SK-N-SH treated with all-trans-retinoic acid at 6 μM for 48 hours (cell line): ENCODE measurements around the gene SBF2.

ENCODE experiments used
- ATAC-seq: fragments of 200-7000 bp; cut with Tn5 transposase; 3 replicates; pipeline ENCODE4 v1.9.1; 2020; ENCODE audit warnings: mild to moderate bottlenecking, moderate library complexity
- ARNTL ChIP-seq: fragments of 450-650 bp; formaldehyde crosslinking; IDR thresholded peaks from 2 replicates; pipeline ENCODE4 v1.5.0; 2020; ENCODE audit warnings: low read depth, mild to moderate bottlenecking, moderate library complexity, borderline replicate concordance
- BACH2 ChIP-seq: fragments of 250-450 bp; sonication (Bioruptor Pico); IDR thresholded peaks from 2 replicates; pipeline ENCODE4 v1.9.0; 2021; ENCODE audit warnings: mild to moderate bottlenecking, borderline replicate concordance
- CSDC2 ChIP-seq: fragments of 250-450 bp; sonication (Bioruptor Pico); IDR thresholded peaks from 2 replicates; pipeline ENCODE4 v1.5.0; 2020; ENCODE audit warnings: mild to moderate bottlenecking, moderate library complexity
- ESRRG ChIP-seq: fragments of 250-450 bp; sonication (Bioruptor Pico); IDR thresholded peaks from 2 replicates; pipeline ENCODE4 v1.6.1; 2021; ENCODE audit warnings: mild to moderate bottlenecking
- GLIS3 ChIP-seq: fragments of 250-450 bp; sonication (Bioruptor Pico); IDR thresholded peaks from 2 replicates; pipeline ENCODE4 v1.5.0; 2020; ENCODE audit warnings: mild to moderate bottlenecking, moderate library complexity
- ISL1 ChIP-seq: fragments of 250-450 bp; sonication (Bioruptor Pico); IDR thresholded peaks from 2 replicates; pipeline ENCODE4 v2.1.2; 2022; ENCODE audit warnings: mild to moderate bottlenecking, moderate library complexity
- PPARA ChIP-seq: fragments of 250-450 bp; sonication (Bioruptor Pico); IDR thresholded peaks from 2 replicates; pipeline ENCODE4 v1.5.0; 2020; ENCODE audit warnings: mild to moderate bottlenecking, borderline replicate concordance
- RARB ChIP-seq: fragments of 250-450 bp; sonication (Bioruptor Pico); IDR thresholded peaks from 2 replicates; pipeline ENCODE4 v1.8.0; 2021; ENCODE audit warnings: mild to moderate bottlenecking, moderate library complexity
- SNAI2 ChIP-seq: fragments of 250-450 bp; sonication (Bioruptor Pico); IDR thresholded peaks from 2 replicates; pipeline ENCODE4 v1.5.0; 2020; ENCODE audit warnings: mild to moderate bottlenecking, moderate library complexity
- TCF4 ChIP-seq: fragments of 250-450 bp; sonication (Bioruptor Pico); IDR thresholded peaks from 2 replicates; pipeline ENCODE4 v1.8.0; 2021; ENCODE audit warnings: mild to moderate bottlenecking, moderate library complexity, borderline replicate concordance
- TOX ChIP-seq: fragments of 250-450 bp; sonication (Bioruptor Pico); IDR thresholded peaks from 2 replicates; pipeline ENCODE4 v1.8.0; 2021; ENCODE audit warnings: mild to moderate bottlenecking, moderate library complexity, borderline replicate concordance
- ZC3H10 ChIP-seq: fragments of 250-450 bp; sonication (Bioruptor Pico); IDR thresholded peaks from 2 replicates; pipeline ENCODE4 v1.5.1; 2021; ENCODE audit warnings: mild to moderate bottlenecking, moderate library complexity
- ZFP3 ChIP-seq: fragments of 250-450 bp; sonication (Bioruptor Pico); IDR thresholded peaks from 2 replicates; pipeline ENCODE4 v1.5.0; 2020; ENCODE audit warnings: mild to moderate bottlenecking, moderate library complexity
- ZFP30 ChIP-seq: fragments of 450-650 bp; formaldehyde crosslinking; IDR thresholded peaks from 2 replicates; pipeline ENCODE4 v1.5.0; 2022; ENCODE audit warnings: mild to moderate bottlenecking, moderate library complexity
- ZNF565 ChIP-seq: fragments of 450-650 bp; formaldehyde crosslinking; conservative IDR thresholded peaks from 2 replicates; pipeline ENCODE4 v1.5.0; 2020; ENCODE audit warnings: low read depth, mild to moderate bottlenecking, moderate library complexity
- ZNF70 ChIP-seq: fragments of 450-650 bp; formaldehyde crosslinking; IDR thresholded peaks from 2 replicates; pipeline ENCODE4 v1.5.0; 2020; ENCODE audit warnings: mild to moderate bottlenecking, moderate library complexity
- ZNF8 ChIP-seq: fragments of 450-650 bp; formaldehyde crosslinking; IDR thresholded peaks from 2 replicates; pipeline ENCODE4 v1.5.0; 2020; ENCODE audit warnings: mild to moderate bottlenecking, moderate library complexity
- TF ChIP-seq, protein P1 (sequence below): fragments of 250-450 bp; sonication (Bioruptor Pico); IDR thresholded peaks from 2 replicates; pipeline ENCODE4 v1.5.1; 2021; ENCODE audit warnings: mild to moderate bottlenecking, moderate library complexity
- TF ChIP-seq, protein P2 (sequence below): fragments of 250-450 bp; sonication (Bioruptor Pico); IDR thresholded peaks from 2 replicates; pipeline ENCODE4 v1.8.0; 2021; ENCODE audit warnings: low read depth, mild to moderate bottlenecking, moderate library complexity, borderline replicate concordance
- TF ChIP-seq, protein P3 (sequence below): fragments of 250-450 bp; sonication (Bioruptor Pico); IDR thresholded peaks from 2 replicates; pipeline ENCODE4 v1.5.1; 2020; ENCODE audit warnings: low read depth, mild to moderate bottlenecking, moderate library complexity
- TF ChIP-seq, protein P4 (sequence below): fragments of 250-450 bp; sonication (Bioruptor Pico); IDR thresholded peaks from 2 replicates; pipeline ENCODE4 v1.5.0; 2020; ENCODE audit warnings: mild to moderate bottlenecking, moderate library complexity
- TF ChIP-seq, protein P5 (sequence below): fragments of 250-450 bp; sonication (Bioruptor Pico); IDR thresholded peaks from 2 replicates; pipeline ENCODE4 v1.8.0; 2020; ENCODE audit warnings: mild to moderate bottlenecking, moderate library complexity, borderline replicate concordance

Gene SBF2

DNA sequence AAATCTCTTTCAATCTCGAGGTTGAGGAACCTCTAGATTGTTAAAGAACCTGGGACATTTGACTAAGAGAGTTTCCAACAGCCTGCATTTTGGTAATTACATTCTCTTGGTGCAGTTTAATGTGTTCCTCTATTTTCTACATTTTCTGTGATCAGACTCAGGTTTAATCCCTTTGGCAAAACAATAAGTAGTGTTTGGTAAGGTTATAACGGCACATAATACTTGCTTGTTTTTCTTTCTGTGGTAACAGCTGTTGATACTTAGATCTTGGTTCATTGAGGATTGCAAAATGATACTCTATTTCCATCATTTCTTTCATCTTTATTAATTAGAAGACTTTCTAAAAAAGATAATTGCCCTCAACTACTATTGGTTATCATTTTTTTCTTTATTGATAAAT is 271.3 kb downstream of the SBF2 start:
- TF ChIP-seq, protein P1, sequence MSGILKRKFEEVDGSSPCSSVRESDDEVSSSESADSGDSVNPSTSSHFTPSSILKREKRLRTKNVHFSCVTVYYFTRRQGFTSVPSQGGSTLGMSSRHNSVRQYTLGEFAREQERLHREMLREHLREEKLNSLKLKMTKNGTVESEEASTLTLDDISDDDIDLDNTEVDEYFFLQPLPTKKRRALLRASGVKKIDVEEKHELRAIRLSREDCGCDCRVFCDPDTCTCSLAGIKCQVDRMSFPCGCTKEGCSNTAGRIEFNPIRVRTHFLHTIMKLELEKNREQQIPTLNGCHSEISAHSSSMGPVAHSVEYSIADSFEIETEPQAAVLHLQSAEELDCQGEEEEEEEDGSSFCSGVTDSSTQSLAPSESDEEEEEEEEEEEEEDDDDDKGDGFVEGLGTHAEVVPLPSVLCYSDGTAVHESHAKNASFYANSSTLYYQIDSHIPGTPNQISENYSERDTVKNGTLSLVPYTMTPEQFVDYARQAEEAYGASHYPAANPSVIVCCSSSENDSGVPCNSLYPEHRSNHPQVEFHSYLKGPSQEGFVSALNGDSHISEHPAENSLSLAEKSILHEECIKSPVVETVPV = no peak
- TF ChIP-seq, protein P2, sequence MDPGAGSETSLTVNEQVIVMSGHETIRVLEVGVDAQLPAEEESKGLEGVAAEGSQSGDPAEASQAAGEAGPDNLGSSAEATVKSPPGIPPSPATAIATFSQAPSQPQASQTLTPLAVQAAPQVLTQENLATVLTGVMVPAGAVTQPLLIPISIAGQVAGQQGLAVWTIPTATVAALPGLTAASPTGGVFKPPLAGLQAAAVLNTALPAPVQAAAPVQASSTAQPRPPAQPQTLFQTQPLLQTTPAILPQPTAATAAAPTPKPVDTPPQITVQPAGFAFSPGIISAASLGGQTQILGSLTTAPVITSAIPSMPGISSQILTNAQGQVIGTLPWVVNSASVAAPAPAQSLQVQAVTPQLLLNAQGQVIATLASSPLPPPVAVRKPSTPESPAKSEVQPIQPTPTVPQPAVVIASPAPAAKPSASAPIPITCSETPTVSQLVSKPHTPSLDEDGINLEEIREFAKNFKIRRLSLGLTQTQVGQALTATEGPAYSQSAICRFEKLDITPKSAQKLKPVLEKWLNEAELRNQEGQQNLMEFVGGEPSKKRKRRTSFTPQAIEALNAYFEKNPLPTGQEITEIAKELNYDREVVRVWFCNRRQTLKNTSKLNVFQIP (CRISPR knock-in tag) = no peak
- TF ChIP-seq GLIS3 (CRISPR knock-in tag) (no peak), PPARA (CRISPR knock-in tag) (no peak), ZFP3 (CRISPR knock-in tag) (no peak), ZNF70 (no peak), ZFP30 (CRISPR knock-in tag) (no peak), RARB (no peak), ZNF565 (CRISPR knock-in tag) (no peak), ISL1 (CRISPR knock-in tag) (no peak), ARNTL (CRISPR knock-in tag) (no peak), TCF4 (CRISPR knock-in tag) (no peak), CSDC2 (no peak), ZC3H10 (CRISPR knock-in tag) (no peak), SNAI2 (no peak), ESRRG (CRISPR knock-in tag) (no peak)
- TF ChIP-seq, protein P3, sequence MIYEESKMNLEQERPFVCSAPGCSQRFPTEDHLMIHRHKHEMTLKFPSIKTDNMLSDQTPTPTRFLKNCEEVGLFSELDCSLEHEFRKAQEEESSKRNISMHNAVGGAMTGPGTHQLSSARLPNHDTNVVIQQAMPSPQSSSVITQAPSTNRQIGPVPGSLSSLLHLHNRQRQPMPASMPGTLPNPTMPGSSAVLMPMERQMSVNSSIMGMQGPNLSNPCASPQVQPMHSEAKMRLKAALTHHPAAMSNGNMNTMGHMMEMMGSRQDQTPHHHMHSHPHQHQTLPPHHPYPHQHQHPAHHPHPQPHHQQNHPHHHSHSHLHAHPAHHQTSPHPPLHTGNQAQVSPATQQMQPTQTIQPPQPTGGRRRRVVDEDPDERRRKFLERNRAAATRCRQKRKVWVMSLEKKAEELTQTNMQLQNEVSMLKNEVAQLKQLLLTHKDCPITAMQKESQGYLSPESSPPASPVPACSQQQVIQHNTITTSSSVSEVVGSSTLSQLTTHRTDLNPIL (CRISPR knock-in tag) = no peak
- TF ChIP-seq, protein P4, sequence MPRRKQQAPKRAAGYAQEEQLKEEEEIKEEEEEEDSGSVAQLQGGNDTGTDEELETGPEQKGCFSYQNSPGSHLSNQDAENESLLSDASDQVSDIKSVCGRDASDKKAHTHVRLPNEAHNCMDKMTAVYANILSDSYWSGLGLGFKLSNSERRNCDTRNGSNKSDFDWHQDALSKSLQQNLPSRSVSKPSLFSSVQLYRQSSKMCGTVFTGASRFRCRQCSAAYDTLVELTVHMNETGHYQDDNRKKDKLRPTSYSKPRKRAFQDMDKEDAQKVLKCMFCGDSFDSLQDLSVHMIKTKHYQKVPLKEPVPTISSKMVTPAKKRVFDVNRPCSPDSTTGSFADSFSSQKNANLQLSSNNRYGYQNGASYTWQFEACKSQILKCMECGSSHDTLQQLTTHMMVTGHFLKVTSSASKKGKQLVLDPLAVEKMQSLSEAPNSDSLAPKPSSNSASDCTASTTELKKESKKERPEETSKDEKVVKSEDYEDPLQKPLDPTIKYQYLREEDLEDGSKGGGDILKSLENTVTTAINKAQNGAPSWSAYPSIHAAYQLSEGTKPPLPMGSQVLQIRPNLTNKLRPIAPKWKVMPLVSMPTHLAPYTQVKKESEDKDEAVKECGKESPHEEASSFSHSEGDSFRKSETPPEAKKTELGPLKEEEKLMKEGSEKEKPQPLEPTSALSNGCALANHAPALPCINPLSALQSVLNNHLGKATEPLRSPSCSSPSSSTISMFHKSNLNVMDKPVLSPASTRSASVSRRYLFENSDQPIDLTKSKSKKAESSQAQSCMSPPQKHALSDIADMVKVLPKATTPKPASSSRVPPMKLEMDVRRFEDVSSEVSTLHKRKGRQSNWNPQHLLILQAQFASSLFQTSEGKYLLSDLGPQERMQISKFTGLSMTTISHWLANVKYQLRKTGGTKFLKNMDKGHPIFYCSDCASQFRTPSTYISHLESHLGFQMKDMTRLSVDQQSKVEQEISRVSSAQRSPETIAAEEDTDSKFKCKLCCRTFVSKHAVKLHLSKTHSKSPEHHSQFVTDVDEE = no peak
- no peak for ATAC-seq

DNA sequence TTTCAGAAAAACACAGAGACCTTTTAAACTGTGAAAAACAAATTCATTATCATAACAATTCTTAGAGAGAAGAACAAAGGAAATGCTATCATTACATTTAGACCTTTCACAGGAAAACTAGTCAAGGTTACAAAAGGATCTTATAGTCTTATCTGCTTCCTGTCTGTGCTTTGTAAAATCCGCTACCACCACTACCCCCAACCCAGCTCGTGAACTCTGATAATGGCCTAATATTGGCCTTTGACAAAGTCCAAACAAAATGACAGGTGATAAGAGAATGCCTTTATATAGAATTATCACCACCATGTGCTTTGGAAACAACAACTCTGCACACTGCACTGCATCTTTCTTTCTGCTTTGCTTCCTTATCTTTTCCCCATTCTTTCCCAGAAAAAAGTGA is 272.5 kb downstream of the SBF2 start:
- TF ChIP-seq RARB (no peak), ZNF70 (no peak), ZNF565 (CRISPR knock-in tag) (no peak), ISL1 (CRISPR knock-in tag) (no peak), CSDC2 (no peak), BACH2 (CRISPR knock-in tag) (no peak), SNAI2 (no peak), ZFP30 (CRISPR knock-in tag) (no peak), ESRRG (CRISPR knock-in tag) (no peak), ZNF8 (CRISPR knock-in tag) (no peak), PPARA (CRISPR knock-in tag) (no peak), TOX (CRISPR knock-in tag) (no peak), ZFP3 (CRISPR knock-in tag) (no peak), GLIS3 (CRISPR knock-in tag) (no peak)
- TF ChIP-seq, protein P1 = no peak
- TF ChIP-seq, protein P4 = no peak
- TF ChIP-seq, protein P2 (CRISPR knock-in tag) = no peak
- TF ChIP-seq, protein P5, sequence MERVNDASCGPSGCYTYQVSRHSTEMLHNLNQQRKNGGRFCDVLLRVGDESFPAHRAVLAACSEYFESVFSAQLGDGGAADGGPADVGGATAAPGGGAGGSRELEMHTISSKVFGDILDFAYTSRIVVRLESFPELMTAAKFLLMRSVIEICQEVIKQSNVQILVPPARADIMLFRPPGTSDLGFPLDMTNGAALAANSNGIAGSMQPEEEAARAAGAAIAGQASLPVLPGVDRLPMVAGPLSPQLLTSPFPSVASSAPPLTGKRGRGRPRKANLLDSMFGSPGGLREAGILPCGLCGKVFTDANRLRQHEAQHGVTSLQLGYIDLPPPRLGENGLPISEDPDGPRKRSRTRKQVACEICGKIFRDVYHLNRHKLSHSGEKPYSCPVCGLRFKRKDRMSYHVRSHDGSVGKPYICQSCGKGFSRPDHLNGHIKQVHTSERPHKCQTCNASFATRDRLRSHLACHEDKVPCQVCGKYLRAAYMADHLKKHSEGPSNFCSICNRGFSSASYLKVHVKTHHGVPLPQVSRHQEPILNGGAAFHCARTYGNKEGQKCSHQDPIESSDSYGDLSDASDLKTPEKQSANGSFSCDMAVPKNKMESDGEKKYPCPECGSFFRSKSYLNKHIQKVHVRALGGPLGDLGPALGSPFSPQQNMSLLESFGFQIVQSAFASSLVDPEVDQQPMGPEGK (CRISPR knock-in tag) = no peak
- TF ChIP-seq, protein P3 (CRISPR knock-in tag) = no peak
- no peak for ATAC-seq
